Islet precursor cell (in vitro differentiated cells): ENCODE results near the gene LRRC71.
"Not testable (repeated sequence)": the region's sequence is repeated elsewhere in the genome, so short reads cannot be mapped to it uniquely, and the experiment has no call there.

ENCODE experiments used
- DNase-seq: peaks from one replicate; pipeline ENCODE4 v3.0.0-alpha.2; 2018

The LRRC71 gene

DNA sequence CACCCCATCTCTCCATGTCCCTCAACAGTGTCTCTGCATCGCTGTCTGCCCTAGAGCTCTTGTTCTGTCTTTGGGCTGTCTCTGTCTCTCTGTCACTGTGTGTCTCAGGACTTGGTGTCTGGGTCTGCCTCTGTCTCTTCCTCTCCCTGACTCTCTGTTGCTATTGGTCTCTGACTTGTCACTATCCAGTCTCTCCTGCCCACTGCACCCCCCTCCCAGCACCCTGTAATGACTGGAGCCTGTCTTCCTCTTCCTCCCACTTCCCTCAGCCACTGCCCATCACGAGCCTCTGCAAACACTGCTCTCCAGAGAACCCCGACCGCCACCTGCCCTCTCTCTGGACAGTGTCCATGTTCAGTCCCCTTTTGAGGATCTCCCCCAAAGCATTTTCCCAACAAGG is 14.8 kb upstream of the LRRC71 start:
- no peak for DNase-seq

DNA sequence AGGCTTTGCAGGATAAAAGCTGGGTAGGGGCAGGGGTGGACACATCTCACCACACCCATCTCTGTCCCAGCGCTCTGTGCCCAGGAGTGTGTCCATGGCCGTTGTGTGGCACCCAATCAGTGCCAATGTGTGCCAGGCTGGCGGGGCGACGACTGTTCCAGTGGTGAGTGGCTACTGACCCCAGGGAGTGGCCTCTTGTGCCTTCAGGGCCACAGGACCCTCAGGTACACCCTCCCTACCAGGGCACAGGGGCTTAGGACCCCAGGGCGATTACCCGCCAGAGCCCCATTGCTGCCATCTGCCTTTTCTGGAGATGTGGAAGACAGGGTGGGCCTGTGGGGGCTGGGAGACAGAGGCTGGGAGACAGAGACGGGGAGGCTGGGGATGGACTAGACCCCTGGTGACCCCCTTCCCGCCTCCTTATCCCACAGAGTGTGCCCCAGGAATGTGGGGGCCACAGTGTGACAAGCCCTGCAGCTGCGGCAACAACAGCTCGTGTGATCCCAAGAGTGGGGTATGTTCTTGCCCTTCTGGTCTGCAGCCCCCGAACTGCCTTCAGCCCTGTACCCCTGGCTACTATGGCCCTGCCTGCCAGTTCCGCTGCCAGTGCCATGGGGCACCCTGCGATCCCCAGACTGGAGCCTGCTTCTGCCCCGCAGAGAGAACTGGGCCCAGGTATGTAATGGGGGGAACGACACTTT is 14.1 kb upstream of the LRRC71 start:
- no peak for DNase-seq

DNA sequence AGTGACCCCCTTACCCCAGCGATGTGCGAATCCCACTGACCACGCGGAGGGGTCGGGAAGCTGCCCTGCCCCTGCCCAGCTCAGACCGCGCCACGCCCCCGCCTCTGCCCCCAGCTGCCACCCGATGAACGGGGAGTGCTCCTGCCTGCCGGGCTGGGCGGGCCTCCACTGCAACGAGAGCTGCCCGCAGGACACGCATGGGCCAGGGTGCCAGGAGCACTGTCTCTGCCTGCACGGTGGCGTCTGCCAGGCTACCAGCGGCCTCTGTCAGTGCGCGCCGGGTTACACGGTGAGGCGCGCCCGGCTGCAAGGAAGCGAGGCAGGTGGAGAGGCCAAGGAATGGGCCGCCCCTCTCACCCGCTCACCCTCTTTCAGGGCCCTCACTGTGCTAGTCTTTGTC is 11.9 kb upstream of the LRRC71 start:
- DNase-seq = no peak

DNA sequence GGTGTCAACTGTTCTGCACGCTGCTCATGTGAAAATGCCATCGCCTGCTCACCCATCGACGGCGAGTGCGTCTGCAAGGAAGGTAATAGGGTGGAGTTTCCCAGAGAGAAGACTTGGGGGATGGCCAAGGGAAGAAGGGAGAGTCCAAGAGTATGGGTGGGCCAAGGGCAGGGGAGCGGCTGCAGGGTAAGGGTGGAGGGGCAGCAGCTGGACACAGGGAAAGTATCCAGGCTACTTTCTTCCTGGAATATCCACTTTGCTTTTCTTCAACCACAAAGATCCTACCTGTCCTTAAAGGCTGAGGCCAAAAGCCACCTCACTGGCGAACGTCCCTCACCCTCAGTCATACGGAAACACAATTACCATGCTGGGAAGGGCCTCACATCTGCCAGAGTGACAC is 11.5 kb upstream of the LRRC71 start:
- no peak for DNase-seq

DNA sequence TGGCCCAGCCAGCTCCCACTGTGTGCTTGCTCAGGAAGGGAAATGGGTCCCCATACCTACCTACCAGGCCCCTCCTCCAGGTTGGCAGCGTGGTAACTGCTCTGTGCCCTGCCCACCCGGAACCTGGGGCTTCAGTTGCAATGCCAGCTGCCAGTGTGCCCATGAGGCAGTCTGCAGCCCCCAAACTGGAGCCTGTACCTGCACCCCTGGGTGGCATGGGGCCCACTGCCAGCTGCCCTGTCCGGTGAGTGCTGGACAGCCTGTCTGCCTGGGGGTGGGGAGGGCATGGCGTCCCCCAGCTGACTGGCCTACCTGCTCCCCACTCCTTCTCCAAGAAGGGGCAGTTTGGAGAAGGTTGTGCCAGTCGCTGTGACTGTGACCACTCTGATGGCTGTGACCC is 10.8 kb upstream of the LRRC71 start:
- no peak for DNase-seq

DNA sequence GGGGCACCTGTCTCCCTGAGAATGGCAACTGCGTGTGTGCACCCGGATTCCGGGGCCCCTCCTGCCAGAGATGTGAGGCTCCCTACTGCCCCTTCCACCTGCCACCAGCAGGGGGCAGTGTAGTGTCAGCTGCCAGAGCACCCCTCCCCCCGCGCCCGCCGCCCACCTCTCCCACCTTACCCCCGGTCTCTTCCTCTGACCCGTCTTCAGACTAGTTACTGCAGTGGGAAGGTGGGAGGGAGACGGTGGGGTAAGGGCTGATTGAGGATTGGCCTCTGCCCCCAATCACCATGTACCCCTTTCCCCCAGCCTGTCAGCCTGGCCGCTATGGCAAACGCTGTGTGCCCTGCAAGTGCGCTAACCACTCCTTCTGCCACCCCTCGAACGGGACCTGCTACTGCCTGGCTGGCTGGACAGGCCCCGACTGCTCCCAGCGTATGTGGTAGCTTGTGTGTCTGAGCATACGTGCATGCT is 10.1 kb upstream of the LRRC71 start:
- no peak for DNase-seq

DNA sequence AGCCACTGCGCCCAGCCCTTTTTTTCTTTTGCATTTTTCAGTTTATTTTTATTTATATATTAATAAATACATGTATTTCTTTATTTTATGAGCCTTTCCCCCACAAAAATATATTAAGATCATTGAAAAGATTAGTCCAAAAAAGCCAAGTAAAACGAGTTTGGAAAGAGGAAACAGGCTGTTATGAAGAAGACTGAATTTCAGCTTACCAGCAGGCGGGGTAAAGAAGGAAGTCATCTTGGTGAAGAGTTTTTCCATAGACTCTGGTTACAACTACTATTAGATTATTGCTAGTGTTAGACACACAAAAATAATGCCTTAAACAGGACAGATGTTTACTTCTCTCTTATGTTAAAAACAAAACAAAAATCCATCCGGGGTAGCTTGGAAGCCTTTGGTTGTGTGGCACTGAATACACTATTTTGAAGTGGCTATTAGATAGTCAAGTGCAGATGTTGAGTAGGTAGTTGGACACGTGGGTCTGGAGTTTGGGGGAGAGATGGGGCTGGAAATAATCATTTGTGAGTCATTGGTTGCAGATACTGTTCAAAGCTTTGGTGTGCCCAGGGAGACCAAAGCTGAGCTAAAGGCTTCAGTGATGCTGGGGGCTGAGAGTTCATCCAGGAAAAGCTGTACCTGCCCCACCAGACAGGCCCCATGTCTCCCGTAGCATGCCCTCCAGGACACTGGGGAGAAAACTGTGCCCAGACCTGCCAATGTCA is 8.7 kb upstream of the LRRC71 start:
- DNase-seq = no peak

DNA sequence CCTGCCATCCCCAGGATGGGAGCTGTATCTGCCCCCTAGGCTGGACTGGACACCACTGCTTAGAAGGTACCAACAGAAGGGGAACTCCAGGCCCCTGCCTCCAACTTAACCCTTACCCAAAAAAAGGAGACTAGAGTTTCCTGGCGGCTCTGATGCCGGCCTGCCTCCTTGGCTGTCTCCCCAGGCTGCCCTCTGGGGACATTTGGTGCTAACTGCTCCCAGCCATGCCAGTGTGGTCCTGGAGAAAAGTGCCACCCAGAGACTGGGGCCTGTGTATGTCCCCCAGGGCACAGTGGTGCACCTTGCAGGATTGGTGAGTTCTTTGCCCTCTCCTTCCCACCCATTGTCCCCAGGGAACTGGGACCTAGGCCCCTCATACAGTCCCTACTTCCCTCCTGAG is 8.1 kb upstream of the LRRC71 start:
- DNase-seq = no peak

DNA sequence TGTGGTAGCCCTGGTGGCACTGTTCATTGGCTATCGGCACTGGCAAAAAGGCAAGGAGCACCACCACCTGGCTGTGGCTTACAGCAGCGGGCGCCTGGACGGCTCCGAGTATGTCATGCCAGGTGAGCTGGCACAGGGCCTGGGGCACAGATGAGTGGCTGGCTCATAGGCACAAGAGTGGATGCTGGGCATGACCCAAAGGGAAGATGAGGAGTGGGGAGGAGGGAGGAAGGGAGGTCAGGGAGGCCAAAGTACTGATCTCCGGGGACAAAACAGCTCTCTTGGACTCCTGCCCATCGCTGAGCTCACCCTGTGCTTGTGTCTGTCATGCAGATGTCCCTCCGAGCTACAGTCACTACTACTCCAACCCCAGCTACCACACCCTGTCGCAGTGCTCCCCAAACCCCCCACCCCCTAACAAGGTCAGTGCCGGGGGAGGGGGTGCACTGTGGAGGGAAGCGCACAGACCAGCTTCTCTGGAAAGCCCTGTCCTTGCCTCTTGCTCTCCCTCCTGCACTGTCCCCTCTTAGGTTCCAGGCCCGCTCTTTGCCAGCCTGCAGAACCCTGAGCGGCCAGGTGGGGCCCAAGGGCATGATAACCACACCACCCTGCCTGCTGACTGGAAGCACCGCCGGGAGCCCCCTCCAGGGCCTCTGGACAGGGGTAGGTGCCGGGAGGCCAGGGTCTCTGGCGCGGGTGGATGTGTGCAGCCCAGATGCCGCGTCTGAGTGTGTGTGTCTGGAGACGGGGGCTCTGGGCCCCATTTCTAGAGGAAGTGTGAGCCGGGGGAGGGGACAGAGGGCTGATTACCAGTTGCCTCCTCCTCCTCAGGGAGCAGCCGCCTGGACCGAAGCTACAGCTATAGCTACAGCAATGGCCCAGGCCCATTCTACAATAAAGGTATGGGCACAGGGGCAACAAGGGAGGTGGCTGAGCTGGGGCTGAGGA is 7.3 kb upstream of the LRRC71 start:
- DNase-seq = no peak

DNA sequence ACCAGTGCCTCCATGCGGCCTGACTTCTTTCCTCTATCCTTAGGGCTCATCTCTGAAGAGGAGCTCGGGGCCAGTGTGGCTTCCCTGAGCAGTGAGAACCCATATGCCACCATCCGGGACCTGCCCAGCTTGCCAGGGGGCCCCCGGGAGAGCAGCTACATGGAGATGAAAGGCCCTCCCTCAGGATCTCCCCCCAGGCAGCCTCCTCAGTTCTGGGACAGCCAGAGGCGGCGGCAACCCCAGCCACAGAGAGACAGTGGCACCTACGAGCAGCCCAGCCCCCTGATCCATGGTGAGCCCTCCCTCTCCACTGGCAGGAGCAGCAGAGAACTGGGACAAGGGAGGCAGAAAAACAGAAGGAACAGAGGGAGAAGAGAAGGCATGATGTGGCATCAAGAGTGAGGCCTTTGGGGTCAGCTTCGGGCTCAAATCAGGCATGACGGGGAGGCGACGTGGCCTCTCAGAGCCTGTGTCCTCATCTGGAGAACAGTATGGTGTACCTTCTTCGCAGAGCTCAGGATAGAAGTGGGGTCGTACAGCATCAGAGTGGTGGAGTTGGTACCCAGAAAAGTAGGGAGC is 6.5 kb upstream of the LRRC71 start:
- no peak for DNase-seq

DNA sequence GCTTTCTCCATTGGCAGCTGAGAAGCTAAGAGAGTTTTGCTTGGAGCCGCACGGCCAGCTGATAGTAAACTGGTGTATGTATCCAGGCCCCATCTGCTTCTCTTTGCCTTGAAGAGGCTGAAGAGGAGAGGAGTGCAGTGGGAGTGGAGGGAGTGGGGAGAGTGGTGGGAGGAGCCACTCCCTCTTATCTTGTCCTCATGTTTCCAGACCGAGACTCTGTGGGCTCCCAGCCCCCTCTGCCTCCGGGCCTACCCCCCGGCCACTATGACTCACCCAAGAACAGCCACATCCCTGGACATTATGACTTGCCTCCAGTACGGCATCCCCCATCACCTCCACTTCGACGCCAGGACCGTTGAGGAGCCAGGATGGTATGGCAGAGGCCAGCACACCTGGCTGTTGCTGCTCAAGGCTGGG is 6.0 kb upstream of the LRRC71 start:
- DNase-seq = no peak

DNA sequence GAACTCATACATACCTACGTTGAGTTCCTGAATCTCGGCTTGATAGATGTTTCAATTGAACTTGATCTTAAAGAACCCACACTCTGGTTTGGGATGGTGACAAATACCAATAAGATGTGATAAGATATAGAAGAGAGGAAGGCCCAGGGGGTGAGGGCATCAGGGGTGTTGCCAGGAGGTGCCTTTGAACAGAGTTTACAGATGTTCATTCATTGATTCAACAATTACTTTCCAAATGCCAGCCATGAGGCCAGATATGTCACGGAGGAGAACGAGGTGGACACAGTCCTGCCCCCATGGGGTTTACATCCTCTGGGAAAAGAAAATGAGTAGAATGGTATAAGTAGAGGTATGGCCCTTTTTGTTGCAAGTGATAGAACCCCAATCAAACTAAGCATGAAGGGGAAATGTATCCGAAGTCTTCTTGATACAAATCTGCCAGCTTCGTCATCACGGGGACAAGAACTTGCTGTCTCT is 659 bp downstream of the LRRC71 start:
- DNase-seq = no peak

DNA sequence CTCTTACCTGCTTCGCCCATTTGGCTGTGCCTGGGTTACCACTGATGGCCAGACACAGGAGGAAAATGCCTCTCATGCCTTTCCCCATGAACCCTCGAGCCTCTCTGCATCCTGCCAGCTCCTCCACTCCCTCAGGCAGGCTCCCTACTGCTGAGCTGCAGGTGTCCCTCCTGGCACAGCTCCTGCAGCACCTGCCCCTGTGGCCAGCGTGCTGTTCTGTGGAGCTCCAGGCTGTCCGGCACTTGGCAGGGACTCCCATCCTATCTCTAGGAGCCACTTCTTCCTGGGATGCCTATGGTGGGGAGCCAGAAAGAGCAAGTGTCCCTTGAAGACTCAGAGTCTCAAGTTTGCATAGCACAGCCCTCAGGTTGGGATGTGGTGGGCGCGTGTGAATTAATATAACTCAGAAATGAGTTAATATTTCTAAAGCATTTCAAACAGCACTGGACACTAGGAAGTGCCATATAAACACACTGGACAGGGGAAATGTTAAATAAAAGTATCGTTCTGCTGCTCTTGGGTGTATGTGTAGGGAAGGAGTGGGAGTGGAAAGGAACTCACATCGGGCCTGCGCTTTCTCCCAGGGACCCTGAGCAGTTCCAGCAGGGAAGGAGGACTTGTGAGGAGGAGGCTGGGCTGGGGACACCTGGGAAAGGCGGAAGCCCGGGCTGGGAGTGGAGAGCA is 2.7 kb downstream of the LRRC71 start:
- DNase-seq = no peak

DNA sequence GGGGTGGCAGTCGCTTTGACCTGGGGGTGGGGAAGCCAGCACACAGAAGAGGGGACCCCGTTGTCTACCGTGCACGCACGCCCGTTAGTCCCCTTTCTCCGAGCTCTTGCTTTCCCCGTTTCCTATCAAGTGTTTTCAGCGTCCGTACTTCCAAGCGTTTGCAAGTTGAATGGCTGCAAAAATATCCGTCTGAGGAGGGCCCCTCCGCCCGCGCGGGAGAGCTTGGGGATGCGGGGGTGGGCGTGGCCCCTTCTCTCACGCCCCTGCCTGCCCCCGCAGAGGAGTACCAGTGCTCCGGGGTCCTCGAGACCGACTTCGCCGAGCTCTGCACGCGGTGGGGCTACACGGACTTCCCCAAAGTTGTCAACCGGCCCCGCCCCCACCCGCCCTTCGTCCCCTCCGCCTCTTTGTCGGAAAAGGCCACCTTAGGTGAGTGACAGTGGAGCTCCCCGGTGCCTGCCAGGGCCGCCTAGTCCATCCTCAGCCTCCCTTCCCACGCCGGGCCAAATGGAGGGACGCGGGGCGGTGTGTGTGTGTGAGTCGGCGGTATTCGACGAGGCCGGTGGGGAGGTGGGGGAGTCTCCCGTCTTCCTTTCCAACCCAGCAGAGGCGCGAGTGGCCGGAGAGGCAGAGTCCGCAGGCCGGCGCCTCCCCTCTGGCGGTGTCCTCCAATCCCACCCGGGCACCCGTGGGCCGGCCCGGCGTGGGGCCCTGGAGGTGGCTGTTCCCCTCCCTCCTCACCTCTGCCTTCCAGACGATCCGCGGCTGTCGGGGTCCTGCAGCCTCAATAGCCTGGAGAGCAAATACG is 3.4 kb downstream of the LRRC71 start:
- no peak for DNase-seq

DNA sequence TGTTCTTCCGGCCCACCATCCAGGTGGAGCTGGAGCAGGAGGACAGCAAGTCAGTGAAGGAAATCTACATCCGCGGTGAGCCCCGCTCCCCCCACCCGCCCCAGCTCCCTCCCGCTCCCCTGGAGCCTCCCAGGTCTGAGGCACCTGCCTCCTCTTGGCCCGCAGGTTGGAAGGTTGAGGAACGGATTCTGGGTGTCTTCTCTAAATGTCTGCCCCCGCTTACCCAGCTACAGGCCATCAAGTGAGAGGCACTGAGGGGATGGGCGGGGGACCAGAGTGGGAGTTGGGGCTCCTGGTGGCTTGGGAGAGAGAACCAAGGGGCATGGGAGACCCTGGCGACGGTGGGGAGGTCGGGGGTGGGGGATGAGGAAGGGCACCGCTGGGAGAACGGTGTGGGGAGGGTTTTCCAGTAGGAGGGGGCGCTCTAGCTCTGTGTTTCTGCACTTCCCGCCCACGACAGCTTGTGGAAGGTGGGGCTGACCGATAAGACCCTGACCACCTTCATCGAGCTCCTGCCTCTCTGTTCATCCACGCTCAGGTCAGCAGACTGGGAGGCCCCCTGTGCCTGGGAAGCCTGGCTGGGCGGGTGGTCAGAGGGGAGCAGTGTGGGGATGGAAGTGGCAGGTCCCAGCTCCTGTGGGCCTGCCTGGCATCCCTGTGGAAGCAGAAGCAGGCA is 4.2 kb downstream of the LRRC71 start:
- no peak for DNase-seq

DNA sequence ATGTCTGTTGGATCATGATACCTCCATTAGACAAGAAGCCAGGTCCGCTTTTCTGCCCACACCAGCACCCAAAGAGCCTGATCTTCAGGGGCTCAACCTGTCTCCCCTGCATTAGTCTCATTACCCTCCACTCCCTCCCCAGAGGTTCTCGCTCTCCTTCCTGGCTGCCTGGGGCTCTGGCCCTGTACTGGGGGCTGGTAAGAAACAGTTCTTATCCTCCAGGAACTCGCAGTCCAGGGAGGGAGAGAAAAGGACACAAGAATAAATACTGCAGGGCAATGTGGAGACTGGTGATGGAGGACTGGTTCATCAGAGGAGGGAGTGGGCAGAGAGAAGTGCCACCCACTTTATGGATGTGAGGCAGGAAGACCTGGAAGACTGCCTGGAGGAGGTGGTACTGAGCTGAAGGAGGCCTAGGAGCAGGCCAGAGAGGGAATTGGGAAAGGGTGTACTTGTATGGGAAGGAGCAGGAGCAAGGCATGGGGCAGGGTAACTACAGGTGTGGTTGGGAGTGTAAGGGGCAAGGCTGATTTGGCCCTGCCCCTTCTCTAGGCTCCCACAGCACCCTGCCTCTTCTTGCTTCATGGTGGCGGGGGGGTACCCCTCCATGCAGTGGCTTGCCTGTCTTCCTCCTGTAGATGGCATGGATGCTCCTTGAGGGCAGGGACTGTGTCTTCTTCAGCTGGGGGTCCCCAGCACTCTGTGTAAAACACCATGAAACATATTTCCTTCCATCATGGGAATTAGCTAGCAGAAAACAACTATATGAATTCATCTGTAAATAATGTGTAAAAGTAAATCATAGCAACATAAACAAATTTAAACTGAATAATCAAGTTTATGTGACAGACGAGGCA is 5.0 kb downstream of the LRRC71 start:
- DNase-seq = no peak

DNA sequence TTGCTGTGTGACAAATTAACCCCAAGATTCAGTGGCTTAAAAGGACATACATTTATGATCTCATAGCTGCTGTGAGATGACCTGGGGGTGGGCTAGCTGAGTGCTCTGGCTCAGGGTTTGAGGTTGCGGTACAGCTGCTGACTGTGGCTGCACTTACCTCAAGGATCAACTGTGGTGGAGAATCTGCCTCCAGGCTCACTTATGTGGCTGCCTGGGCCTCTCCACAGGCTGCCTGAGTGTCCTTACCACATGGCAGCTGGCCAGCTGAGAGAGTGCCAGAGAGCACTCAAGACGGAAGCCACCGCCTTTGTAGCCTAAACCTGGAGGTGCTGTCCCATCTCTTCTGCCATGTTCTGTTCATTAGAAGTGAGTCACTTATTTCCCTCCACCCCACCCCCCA is 5.7 kb downstream of the LRRC71 start:
- DNase-seq = peak; percentile 80

DNA sequence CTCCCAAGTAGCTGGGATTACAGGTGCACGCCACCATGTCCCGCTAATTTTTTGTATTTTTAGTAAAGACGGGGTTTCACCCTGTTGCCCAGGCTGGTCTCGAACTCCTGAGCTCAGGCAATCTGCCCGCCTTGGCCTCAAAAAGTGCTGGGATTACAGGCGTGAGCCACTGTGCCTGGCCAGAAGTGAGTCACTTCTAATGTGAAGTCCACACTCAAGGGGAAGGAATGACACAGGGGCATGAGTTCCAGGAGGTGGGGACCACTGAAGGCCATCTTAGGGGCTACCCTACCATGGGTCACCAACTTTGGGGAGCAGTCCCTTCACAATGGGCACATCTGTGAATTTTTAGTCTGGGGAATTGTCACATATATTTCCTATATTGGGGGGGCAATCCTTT is 6.3 kb downstream of the LRRC71 start:
- DNase-seq = not testable (repeated sequence)

DNA sequence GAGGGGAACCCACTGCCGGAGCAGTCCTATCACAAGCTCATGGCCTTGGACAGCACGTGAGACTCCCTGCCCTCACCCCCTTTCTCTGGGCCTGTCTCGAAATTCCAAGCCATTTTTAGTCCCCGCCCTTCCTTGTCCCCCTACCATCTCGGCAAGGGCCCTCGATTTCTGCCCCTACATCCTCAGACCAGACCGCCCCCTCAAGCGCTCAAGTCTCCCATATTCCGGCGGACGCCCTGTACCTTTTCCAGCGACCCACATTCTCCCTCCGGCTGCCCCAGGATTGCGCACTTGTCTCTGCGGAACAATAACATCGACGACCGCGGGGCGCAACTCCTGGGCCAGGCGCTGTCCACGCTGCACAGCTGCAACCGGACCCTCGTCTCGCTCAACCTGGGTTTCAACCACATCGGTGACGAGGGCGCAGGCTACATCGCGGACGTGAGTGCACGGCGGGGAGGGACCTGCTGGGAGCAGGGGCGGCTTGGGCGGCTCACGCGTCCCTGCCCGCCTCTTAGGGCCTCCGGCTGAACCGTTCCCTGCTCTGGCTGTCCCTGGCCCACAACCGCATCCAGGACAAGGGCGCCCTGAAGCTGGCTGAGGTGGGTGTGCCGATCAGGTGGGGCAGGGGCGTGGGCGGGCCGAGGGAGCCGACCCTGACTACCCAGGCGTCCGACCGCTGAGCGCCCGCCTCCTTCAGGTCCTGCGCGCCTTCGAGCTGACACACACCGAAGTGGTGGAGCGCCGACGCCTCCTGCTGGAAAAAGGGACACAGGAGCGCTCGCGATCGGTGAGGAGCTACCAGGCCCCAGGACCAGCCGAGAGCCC is 7.0 kb downstream of the LRRC71 start:
- DNase-seq = peak; percentile 95
